IMR-90 (cell line): ENCODE results near the gene ANGPTL4. TPM values are rescaled to one million over a fixed set of nuclear protein-coding genes. Genes with fewer than 3 reads are reported as not detected.

ENCODE experiments used
- ATAC-seq: fragments of 200-7000 bp; cut with Tn5 transposase; 2 replicates; pipeline ENCODE4 v1.9.1; 2020; ENCODE audit warnings: low read depth, mild to moderate bottlenecking, moderate library complexity
- BruUV-seq: library from RNA; stranded (reverse); fragments of 400-500 nt; replicated peaks from 2 replicates; lab custom pipeline; 2021; lab: Mats Ljungman, UMichigan
- CTCF ChIA-PET: fragments of 300-600 bp; formaldehyde crosslinking; extraction: SDS; loops from one replicate; lab custom pipeline; 2021; ENCODE audit warnings: antibody characterized with exemption; lab: Yijun Ruan, JAX
- POLR2A ChIA-PET: fragments of 300-600 bp; sonication (Branson Sonifier 250); formaldehyde crosslinking; loops from one replicate; lab custom pipeline; 2022; ENCODE audit warnings: antibody characterized with exemption; ENCODE audit not compliant: unreplicated experiment; lab: Charles Lee
- DNase-seq: peaks from one replicate; pipeline ENCODE4 v3.0.0; 2013
- H2AFZ ChIP-seq: replicated peaks from 2 replicates; pipeline ENCODE3; 2013; ENCODE audit warnings: low read length, mild to moderate bottlenecking; ENCODE audit not compliant: poor library complexity
- H2AK5ac ChIP-seq: 2 replicates; pipeline ENCODE4 v1.6.1; 2013; ENCODE audit warnings: low read depth, low read length, inconsistent platforms
- H2AK9ac ChIP-seq: replicated peaks from 2 replicates; pipeline ENCODE3; 2013; ENCODE audit warnings: mild to moderate bottlenecking, low read depth, low read length, moderate library complexity; ENCODE audit not compliant: poor library complexity
- H2BK120ac ChIP-seq: 2 replicates; pipeline ENCODE4 v1.6.1; 2013; ENCODE audit warnings: low read depth, low read length, inconsistent platforms
- H2BK15ac ChIP-seq: 3 replicates; pipeline ENCODE4 v1.6.1; 2013; ENCODE audit warnings: low read depth, low read length, inconsistent platforms
- H2BK20ac ChIP-seq: 2 replicates; pipeline ENCODE4 v1.6.1; 2013; ENCODE audit warnings: low read depth, mild to moderate bottlenecking, inconsistent platforms, low read length, moderate library complexity
- H2BK5ac ChIP-seq: 2 replicates; pipeline ENCODE4 v1.6.1; 2013; ENCODE audit warnings: mild to moderate bottlenecking, low read depth, low read length, inconsistent platforms; ENCODE audit not compliant: poor library complexity, severe bottlenecking
- H3K14ac ChIP-seq: replicated peaks from 2 replicates; pipeline ENCODE4 v1.6.1; 2013; ENCODE audit warnings: low read depth, low read length, inconsistent platforms
- H3K18ac ChIP-seq: 2 replicates; pipeline ENCODE4 v1.6.1; 2013; ENCODE audit warnings: low read depth, low read length, control low read depth
- H3K23ac ChIP-seq: 2 replicates; pipeline ENCODE4 v1.6.1; 2013; ENCODE audit warnings: low read depth, low read length, inconsistent platforms
- H3K27ac ChIP-seq: 2 replicates; pipeline ENCODE4 v1.5.1; 2013; ENCODE audit warnings: mild to moderate bottlenecking, control low read depth, low read length; ENCODE audit not compliant: insufficient read depth
- H3K27me3 ChIP-seq: 2 replicates; pipeline ENCODE4 v1.6.1; 2013; ENCODE audit warnings: low read length; ENCODE audit not compliant: control insufficient read depth, insufficient read depth
- H3K36me3 ChIP-seq: 2 replicates; pipeline ENCODE4 v1.6.1; 2013; ENCODE audit warnings: low read length, mixed read lengths; ENCODE audit not compliant: control insufficient read depth, insufficient read depth
- H3K4ac ChIP-seq: 2 replicates; pipeline ENCODE4 v1.6.1; 2013; ENCODE audit warnings: low read depth, low read length, inconsistent platforms
- H3K4me1 ChIP-seq: 2 replicates; pipeline ENCODE4 v1.6.1; 2013; ENCODE audit warnings: low read length, mixed read lengths; ENCODE audit not compliant: control insufficient read depth, insufficient read depth
- H3K4me2 ChIP-seq: 2 replicates; pipeline ENCODE4 v1.6.1; 2013; ENCODE audit warnings: low read depth, mild to moderate bottlenecking, control low read depth, low read length, moderate library complexity
- H3K4me3 ChIP-seq: 2 replicates; pipeline ENCODE4 v1.5.1; 2013; ENCODE audit warnings: low read depth, mild to moderate bottlenecking, control low read depth, low read length, moderate library complexity; ENCODE audit not compliant: insufficient read depth
- H3K56ac ChIP-seq: 2 replicates; pipeline ENCODE4 v1.6.1; 2013; ENCODE audit warnings: low read length, inconsistent platforms; ENCODE audit not compliant: insufficient read depth; ENCODE audit errors: extremely low read depth
- H3K79me1 ChIP-seq, 2 experiments: 2 replicates each; pipeline ENCODE4 v1.6.1; 2013; ENCODE audit warnings: low read length in 2 of 2, inconsistent platforms in 1 of 2, low read depth in 1 of 2
- H3K9ac ChIP-seq: 2 replicates; pipeline ENCODE4 v1.6.1; 2013; ENCODE audit warnings: low read depth, low read length, control low read depth
- H3K9me1 ChIP-seq: 2 replicates; pipeline ENCODE4 v1.6.1; 2013; ENCODE audit warnings: low read length, inconsistent platforms; ENCODE audit not compliant: insufficient read depth
- H3K9me3 ChIP-seq: 2 replicates; pipeline ENCODE4 v1.6.1; 2013; ENCODE audit warnings: low read length; ENCODE audit not compliant: control insufficient read depth, insufficient read depth
- H4K20me1 ChIP-seq: 2 replicates; pipeline ENCODE4 v1.6.1; 2013; ENCODE audit warnings: low read length, inconsistent platforms; ENCODE audit not compliant: insufficient read depth
- H4K5ac ChIP-seq: 2 replicates; pipeline ENCODE4 v1.6.1; 2013; ENCODE audit warnings: mild to moderate bottlenecking, low read depth, low read length, control low read depth
- H4K8ac ChIP-seq, 2 experiments: 2 replicates each; pipeline ENCODE4 v1.6.1; 2013; ENCODE audit warnings: low read depth in 2 of 2, low read length in 2 of 2, control low read depth in 1 of 2, inconsistent platforms in 1 of 2
- H4K91ac ChIP-seq: 2 replicates; pipeline ENCODE4 v1.6.1; 2013; ENCODE audit warnings: low read depth, low read length, inconsistent platforms; ENCODE audit not compliant: insufficient read depth
- BHLHE40 ChIP-seq: fragments of 150-350 bp; IDR thresholded peaks from 2 replicates; pipeline ENCODE4 v1.6.1; 2016; ENCODE audit warnings: mild to moderate bottlenecking, low read depth, low read length
- CEBPB ChIP-seq: IDR thresholded peaks from 2 replicates; pipeline ENCODE4 v1.6.1; 2012; ENCODE audit warnings: low read depth, low read length, improper control_type of control experiment
- CHD1 ChIP-seq: IDR thresholded peaks from 2 replicates; pipeline ENCODE4 v1.6.1; 2012; ENCODE audit warnings: low read depth, low read length, improper control_type of control experiment
- ELK1 ChIP-seq: fragments of 150-350 bp; IDR thresholded peaks from 2 replicates; pipeline ENCODE4 v1.6.1; 2016; ENCODE audit warnings: low read depth, mild to moderate bottlenecking, low read length, moderate library complexity, borderline replicate concordance
- FOS ChIP-seq: fragments of 150-350 bp; IDR thresholded peaks from 2 replicates; pipeline ENCODE4 v1.6.1; 2016; ENCODE audit warnings: low read depth, low read length
- MAZ ChIP-seq: IDR thresholded peaks from 2 replicates; pipeline ENCODE4 v1.6.1; 2012; ENCODE audit warnings: low read depth, mild to moderate bottlenecking, low read length, improper control_type of control experiment, moderate library complexity, borderline replicate concordance
- NFE2L2 ChIP-seq: fragments of 150-350 bp; IDR thresholded peaks from 2 replicates; pipeline ENCODE4 v1.6.1; 2016; ENCODE audit warnings: low read depth, mild to moderate bottlenecking, low read length
- POLR2A ChIP-seq: IDR thresholded peaks from 2 replicates; pipeline ENCODE4 v1.6.1; 2012; ENCODE audit warnings: mild to moderate bottlenecking, low read depth, low read length
- RCOR1 ChIP-seq: IDR thresholded peaks from 2 replicates; pipeline ENCODE4 v1.6.1; 2012; ENCODE audit warnings: mild to moderate bottlenecking, low read length, improper control_type of control experiment; ENCODE audit not compliant: insufficient replicate concordance
- RFX5 ChIP-seq: IDR thresholded peaks from 2 replicates; pipeline ENCODE4 v1.8.0; 2012; ENCODE audit warnings: low read depth, mild to moderate bottlenecking, low read length, moderate library complexity
- SMC3 ChIP-seq: fragments of 150-350 bp; IDR thresholded peaks from 2 replicates; pipeline ENCODE4 v1.6.1; 2016; ENCODE audit warnings: low read depth, mild to moderate bottlenecking, antibody characterized with exemption, low read length, moderate library complexity
- USF2 ChIP-seq: fragments of 150-350 bp; IDR thresholded peaks from 2 replicates; pipeline ENCODE4 v1.6.1; 2017; ENCODE audit warnings: mild to moderate bottlenecking, antibody characterized with exemption, low read length, low read depth
- WGBS, 2 experiments: methylation state at CpG; one replicate each; pipeline versions ENCODE4 v1.1.5 to v1.1.7; 2013; ENCODE audit warnings: missing lambda C conversion rate in 2 of 2; ENCODE audit not compliant: insufficient read length in 1 of 2; ENCODE audit errors: extremely low coverage in 2 of 2; 5-methylcytosine and 5-hydroxymethylcytosine counted together
- dilution Hi-C: fragments of 300-500 bp; cut with HindIII; formaldehyde crosslinking; loops from one replicate; pipeline ENCODE4 v1.14.3; 2018; ENCODE audit warnings: low sequenced_read_pairs; ENCODE audit not compliant: unreplicated experiment
- in situ Hi-C: fragments of 300-500 bp; cut with MboI; formaldehyde crosslinking; loops from 3 replicates; pipeline ENCODE4 v1.14.3; 2019; ENCODE audit warnings: low sequenced_read_pairs, inconsistent platforms, mixed read lengths
- intact Hi-C: fragments of 100-400 bp; cut with micrococcal nuclease; formaldehyde crosslinking; loops from 2 replicates; pipeline ENCODE4 v1.10.0; 2022
- polyA plus RNA-seq, 3 experiments: library from polyadenylated mRNA; depleted of rRNA; stranded (reverse); fragments of >200 nt; gene quantifications; 2 replicates each; pipeline ENCODE4 v1.2.3, GENCODE V29; 2012; ENCODE audit warnings: low replicate concordance in 1 of 3
- total RNA-seq: library from RNA; depleted of rRNA; stranded (reverse); fragments of >200 nt; gene quantifications from 2 replicates; pipeline ENCODE4 v1.2.3, GENCODE V29; 2012

Gene ANGPTL4
- total and polyA plus RNA-seq, 2 of the 4 experiments (the other 2 are of a cell fraction) = 1.4 to 19.1 TPM

GRCh38 chr19:8336660-8337059, 27.3 kb upstream of the ANGPTL4 start:
- no peak overlapping the region for H3K56ac ChIP-seq
- H2BK20ac ChIP-seq = no peak overlapping the region
- H3K79me1 ChIP-seq = no peaks in the 10 kb centered on the region
- no peak overlapping the region for H4K8ac ChIP-seq
- H3K4me3 ChIP-seq = no peak overlapping the region
- no peaks in the 10 kb centered on the region for H3K9me3 ChIP-seq
- H2BK120ac ChIP-seq = no peak overlapping the region
- ATAC-seq (no peak), DNase-seq (no peak)
- no peak overlapping the region for H4K91ac ChIP-seq
- H2AFZ ChIP-seq = no peak overlapping the region
- no peak overlapping the region for H2AK9ac ChIP-seq
- no TSS peak for BruUV-seq
- no peaks in the 10 kb centered on the region for H3K36me3 ChIP-seq
- intact Hi-C loops = no loop called here
- 80% methylated on average over 2 of the region's 8 CpGs; no CpG with 5 or more reads in 1 of the 2 experiments for WGBS, 2 experiments
- no peak overlapping the region for H3K18ac ChIP-seq
- H3K9me1 ChIP-seq = no peaks in the 10 kb centered on the region
- no peak overlapping the region for H2AK5ac ChIP-seq
- H3K4me1 ChIP-seq = peaks cover 4% of the 10 kb centered on the region; the same call in 1 of the 2 replicates
- H3K14ac ChIP-seq = no peak overlapping the region
- peaks cover 43% of the 10 kb centered on the region for H3K27me3 ChIP-seq
- dilution Hi-C loops = no loop called here
- no peak overlapping the region for H3K4ac ChIP-seq
- no peak overlapping the region for H3K9ac ChIP-seq
- in situ Hi-C loops = no loop called here
- H4K5ac ChIP-seq = no peak overlapping the region
- H3K27ac ChIP-seq = no peak overlapping the region
- CTCF ChIA-PET = no interaction called here
- POLR2A ChIA-PET = interaction anchor here (0.6 kb wide), 1 partner anchor 177 kb away, joined by 3 read pairs; no protein-coding TSS in a partner anchor
- no peak overlapping the region for H3K23ac ChIP-seq
- H4K20me1 ChIP-seq = no peaks in the 10 kb centered on the region
- TF ChIP-seq RCOR1 = no peak
- TF ChIP-seq CHD1 = no peak
- no peak for TF ChIP-seq SMC3
- no peak for TF ChIP-seq NFE2L2
- no peak for TF ChIP-seq FOS
- no peak for TF ChIP-seq BHLHE40
- TF ChIP-seq RFX5 = no peak
- TF ChIP-seq MAZ = no peak
- TF ChIP-seq USF2 = no peak
- TF ChIP-seq CEBPB = no peak
- no peak for TF ChIP-seq ELK1
- no peak for TF ChIP-seq POLR2A
- H3K4me2 ChIP-seq = no peak overlapping the region
- no peak overlapping the region for H2BK15ac ChIP-seq
- no peak overlapping the region for H2BK5ac ChIP-seq
